HG02798 (cell line): ENCODE data around the gene UBE2L6.

Experiments
- ATAC-seq: cut with Tn5 transposase; IDR thresholded peaks from one replicate; pipeline ENCODE4 v1.9.1; 2021; ENCODE audit warnings: mild to moderate bottlenecking; ENCODE audit not compliant: unreplicated experiment, poor library complexity

Gene UBE2L6

DNA sequence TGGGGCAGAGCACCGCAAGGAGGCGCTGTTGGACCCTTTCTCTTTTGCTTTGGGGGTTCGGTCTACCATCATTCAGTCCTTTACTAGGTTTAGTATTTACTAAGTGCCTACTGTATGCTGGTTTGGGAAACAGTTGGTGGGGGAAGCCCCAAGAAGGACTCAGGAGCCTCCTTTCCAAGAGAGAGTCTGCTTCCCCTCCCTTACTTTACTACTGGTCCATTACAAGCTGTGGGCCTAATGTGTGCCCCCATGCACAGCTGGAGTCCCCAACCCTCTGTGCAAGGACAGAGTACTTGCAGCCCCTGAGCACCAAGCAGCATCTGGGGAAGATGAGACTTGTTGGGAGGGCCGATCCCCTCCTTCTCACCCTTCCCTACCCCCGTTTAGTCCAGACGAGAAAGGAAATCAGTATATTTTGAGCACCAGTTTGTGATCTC is 876 bp upstream of the UBE2L6 start:
- ATAC-seq: no peak

GRCh38 chr11:57566905-57567514 is 462 bp downstream of the UBE2L6 start:
- ATAC-seq: peak; percentile 2

DNA sequence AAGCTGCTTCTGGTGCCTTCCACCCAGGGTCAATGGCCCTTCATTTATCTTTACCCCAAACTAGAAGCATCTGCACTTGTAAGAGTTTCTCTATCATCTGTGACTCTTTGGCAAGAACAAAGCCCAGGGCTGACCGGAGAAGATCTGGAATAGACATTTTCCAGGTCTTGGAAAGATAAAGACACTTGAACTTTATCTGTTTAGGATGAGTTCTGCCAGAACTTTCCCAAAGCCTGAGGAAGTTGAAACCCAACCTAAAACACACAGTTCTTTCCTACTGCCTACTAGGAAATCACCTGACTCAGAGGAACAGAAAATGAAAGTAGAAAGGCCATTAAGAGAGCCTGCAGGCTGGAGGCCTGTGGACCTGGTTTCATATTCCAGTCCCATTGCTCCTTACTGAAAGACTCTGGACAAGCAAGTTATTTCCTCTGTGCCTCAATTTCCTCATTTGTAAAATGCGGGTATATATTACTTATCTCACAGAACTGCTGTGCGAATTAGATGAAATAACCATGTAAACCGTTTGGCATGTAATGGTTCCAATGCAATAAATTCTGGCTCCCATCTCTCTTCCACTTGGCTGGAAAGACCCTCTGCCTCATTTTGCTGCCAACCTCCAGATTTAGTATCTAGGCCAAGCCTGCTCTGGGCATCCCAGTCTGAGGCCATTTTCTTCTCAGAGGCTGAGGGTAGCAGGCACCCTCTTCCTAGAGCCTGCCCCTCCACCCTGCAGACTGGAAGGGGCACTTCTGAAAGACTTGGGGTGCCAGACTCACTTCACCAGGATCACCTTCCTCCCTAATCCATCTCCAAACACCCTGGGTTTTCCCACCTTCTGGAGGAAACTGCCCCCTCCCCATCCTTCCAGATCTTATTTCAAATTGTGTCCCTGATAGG is 1.2 kb downstream of the UBE2L6 start:
- peak; percentile 75 for ATAC-seq

DNA sequence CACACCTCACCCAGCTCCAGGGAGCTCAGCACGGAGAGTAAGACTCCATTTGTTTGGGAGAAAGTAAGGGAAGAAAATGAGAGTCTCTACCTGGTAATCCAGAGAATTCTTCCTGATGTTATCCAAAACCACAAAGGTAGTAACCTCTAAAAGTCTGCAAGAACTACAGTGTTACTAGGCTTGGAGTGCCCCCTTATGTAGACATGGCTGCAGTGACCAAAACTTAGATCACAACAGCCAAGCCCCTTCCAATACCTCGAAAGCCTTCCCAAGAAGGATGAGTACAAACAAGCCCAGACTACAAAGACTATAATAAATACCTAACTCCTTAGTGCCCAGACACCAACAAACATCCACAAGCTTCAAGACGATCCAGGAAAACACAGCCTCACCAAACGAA is 4.9 kb downstream of the UBE2L6 start:
- no peak for ATAC-seq

DNA sequence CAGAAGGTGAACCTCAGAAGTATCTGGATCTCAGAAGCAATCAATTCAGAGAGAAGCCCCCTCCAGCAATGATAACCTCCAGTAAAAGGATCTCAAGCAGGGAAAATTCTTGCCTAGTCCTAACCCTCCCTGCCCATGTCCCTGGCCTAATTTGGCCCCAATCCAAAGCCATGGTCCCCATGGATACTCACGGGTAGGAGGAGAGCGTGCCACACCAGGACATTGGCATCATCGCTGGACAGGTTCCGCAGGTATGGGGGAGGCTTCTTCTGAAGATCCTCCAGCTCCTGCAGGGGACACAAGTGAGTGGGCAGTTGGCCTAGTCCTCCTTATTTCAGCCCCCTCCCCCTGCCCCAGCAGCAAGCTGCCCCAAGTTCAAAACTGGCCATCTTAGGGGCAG is 7.3 kb downstream of the UBE2L6 start:
- ATAC-seq: no peak

- ATAC-seq: no peak
Measured at GRCh38 chr11:57556041-57556440, 11.4 kb downstream of the UBE2L6 start.

DNA sequence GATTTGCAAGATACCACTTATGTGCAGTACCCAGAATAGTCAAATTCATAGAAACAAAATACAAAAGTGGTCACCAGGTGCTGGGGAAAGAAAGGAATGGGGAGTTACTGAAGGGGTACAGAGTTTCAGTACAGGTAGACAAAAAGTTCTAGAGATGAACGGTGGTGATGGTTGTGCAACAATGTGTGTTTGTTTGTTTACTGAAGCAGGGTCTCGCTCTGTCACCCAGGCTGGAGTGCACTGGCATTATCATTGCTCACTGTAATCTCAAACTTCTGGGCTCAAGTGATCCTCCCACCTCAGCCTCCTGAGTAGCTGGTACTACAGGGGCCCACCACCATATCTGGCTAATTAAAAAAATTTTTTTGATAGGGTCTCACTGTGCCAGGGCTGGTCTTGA is 12.1 kb downstream of the UBE2L6 start:
- ATAC-seq: no peak

- no peak for ATAC-seq
Measured at GRCh38 chr11:57552479-57552878, 15.0 kb downstream of the UBE2L6 start.

- no peak for ATAC-seq
Measured at GRCh38 chr11:57551941-57552340, 15.5 kb downstream of the UBE2L6 start.

- ATAC-seq: no peak
Measured at GRCh38 chr11:57549983-57550382, 17.5 kb downstream of the UBE2L6 start.

DNA sequence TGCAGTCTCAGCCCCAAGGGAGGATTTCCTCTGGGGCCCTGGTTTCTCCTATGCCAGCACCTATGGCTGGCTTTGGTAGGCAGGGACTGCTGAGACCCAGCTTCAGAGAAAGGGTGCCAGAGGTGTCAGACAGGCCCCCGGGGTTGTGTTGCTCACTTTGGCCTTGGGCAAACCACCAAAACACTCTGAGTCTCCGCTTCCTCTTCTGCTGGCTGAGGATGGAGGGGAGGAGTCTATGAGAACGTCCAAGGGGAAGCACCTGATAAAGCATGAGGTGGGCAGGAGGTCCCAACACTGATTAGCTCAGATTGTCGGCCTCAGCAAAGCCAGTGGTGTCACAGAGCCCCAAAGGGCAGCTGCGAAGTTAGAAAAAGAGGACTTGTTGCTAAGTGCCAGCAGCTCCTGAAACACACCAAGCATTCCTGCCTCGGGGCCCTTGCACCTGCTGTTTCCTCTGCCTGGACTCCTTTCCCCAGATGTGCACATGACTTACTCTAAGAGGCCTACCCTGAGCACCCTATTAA is 19.6 kb downstream of the UBE2L6 start:
- peak; percentile 88 for ATAC-seq

- peak; percentile 80 for ATAC-seq
Measured at GRCh38 chr11:57546869-57547475, 20.5 kb downstream of the UBE2L6 start.

DNA sequence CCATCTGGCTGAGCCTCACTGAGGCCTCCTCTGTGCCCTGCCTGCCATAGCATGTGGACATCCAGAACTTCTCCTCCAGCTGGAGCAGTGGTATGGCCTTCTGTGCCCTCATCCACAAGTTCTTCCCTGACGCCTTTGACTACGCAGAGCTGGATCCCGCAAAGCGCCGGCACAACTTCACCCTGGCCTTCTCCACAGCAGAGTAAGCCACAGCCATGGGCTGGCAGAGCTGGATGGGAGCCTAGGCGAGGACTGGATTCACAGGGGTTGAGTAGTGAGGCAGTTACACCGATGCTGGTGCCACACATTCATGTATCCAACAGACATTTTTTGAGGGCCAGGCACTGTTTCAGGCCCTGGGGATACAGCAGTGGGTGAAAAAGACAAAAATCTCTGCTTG is 21.0 kb downstream of the UBE2L6 start:
- ATAC-seq: no peak

DNA sequence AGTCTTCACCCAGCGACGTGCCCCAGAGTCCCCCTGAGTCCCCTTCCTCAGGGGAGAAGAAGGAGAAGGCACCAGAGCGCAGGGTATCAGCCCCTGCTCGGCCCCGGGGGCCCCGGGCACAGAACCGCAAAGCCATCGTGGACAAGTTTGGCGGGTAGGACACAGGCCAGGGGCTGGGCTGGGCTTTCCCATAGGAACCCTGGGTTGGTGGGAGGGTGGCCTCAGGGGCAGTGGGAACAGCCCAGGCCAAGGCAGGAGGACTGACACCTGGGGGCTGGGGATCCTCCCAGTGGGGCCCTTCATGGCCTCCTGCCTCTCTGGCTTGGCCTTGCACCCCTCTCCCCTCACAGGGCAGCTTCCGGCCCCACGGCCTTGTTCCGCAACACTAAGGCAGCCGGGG is 21.6 kb downstream of the UBE2L6 start:
- no peak for ATAC-seq

DNA sequence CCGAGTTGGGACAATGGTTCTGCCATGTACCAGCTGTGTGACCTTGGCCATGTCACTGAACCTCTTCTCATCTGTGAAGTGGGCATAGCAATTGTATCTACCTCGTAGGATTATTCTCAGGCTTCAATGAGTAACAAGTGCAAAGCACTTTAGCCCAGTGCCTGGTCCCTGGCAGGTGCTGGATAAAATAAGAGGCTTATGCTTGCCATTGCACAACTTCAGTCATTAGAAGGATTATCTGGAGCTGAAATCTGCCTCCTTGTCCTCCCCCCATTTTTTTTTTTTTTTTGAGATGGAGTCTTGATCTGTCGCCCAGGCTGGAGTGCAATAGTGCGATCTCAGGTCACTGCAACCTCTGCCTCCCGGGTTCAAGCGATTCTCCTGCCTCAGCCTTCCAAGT is 22.9 kb downstream of the UBE2L6 start:
- ATAC-seq: no peak

GRCh38 chr11:57543593-57543992 is 23.9 kb downstream of the UBE2L6 start:
- no peak for ATAC-seq

GRCh38 chr11:57542582-57542981 is 24.9 kb downstream of the UBE2L6 start:
- no peak for ATAC-seq

- ATAC-seq: no peak
Measured at GRCh38 chr11:57541169-57541568, 26.3 kb downstream of the UBE2L6 start.

DNA sequence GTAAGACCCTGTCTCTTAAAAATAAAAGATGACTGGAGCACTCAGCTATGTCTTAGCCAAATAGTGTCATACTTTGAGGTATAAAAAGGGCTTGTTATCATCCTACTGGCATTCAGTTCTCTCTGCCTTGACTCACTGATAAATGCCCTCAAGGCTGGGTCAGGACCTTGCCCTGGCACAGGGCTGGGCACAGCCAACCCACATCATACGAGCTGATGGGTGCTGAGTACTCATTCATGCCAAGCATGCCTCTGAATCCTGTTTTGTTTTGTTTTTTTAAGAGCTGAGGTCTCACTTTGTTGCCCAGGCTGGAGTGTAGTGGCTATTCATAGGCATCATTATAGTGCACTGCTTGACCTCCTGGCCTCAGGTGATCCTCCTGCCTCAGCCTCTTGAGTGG is 28.1 kb downstream of the UBE2L6 start:
- no peak for ATAC-seq

- ATAC-seq: no peak
Measured at GRCh38 chr11:57536947-57537619, 30.4 kb downstream of the UBE2L6 start, which contains the start of gene SMTNL1. Gene SMTNL1, plus strand, starts transcription at chr11:57537595. Its CDS starts 5,048 bp downstream, at chr11:57542643.
